ENCODE results near the gene KRI1.
"Not testable (repeated sequence)": the region's sequence is repeated elsewhere in the genome, so short reads cannot be mapped to it uniquely, and the experiment has no call there.

Gene KRI1

GRCh38 chr19:10533646-10534386 is 32.0 kb downstream of the KRI1 start:
- Histone ChIP-seq H2AFZ (ENCODE audit: low read length) (no peak overlapping the region), H3K9ac (ENCODE audit: low read length) (no peak overlapping the region)
- TF ChIP-seq, protein P1, sequence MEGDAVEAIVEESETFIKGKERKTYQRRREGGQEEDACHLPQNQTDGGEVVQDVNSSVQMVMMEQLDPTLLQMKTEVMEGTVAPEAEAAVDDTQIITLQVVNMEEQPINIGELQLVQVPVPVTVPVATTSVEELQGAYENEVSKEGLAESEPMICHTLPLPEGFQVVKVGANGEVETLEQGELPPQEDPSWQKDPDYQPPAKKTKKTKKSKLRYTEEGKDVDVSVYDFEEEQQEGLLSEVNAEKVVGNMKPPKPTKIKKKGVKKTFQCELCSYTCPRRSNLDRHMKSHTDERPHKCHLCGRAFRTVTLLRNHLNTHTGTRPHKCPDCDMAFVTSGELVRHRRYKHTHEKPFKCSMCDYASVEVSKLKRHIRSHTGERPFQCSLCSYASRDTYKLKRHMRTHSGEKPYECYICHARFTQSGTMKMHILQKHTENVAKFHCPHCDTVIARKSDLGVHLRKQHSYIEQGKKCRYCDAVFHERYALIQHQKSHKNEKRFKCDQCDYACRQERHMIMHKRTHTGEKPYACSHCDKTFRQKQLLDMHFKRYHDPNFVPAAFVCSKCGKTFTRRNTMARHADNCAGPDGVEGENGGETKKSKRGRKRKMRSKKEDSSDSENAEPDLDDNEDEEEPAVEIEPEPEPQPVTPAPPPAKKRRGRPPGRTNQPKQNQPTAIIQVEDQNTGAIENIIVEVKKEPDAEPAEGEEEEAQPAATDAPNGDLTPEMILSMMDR (IDR thresholded peaks at IDR 0.05; ENCODE audit: low read length) = no peak
- TF ChIP-seq EZH2 (IDR thresholded peaks at IDR 0.05; ENCODE audit: borderline replicate concordance, low read length) = no peak

DNA sequence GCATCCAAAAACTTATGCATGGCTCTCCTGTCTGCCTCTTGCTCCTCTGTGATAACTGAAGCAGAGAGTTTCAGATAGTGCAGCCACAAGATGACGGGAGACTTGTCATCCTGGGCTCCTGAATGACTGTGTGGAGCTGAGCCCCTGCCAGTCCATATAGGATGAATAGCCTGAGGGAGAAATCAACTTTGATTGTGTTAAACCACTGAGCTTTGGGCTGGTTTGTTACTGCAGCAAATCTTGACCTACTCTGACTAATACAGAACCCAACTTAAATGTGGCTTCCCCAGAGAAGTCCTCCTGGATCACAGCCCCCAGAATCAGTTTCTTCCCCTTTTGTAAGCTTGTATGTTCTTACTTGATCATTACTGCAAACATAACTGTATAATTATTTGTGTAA is 33.4 kb downstream of the KRI1 start:
- Histone ChIP-seq H3K9me2 (ENCODE audit: low read depth, low read length) (no peaks in the 10 kb centered on the region), H3K79me2 (ENCODE audit: insufficient read depth, low read length) (no peaks in the 10 kb centered on the region), H3K27ac (ENCODE audit: low read depth, low read length, poor library complexity, severe bottlenecking) (no peak overlapping the region), H3K4me3 (ENCODE audit: low read depth, low read length, poor library complexity, severe bottlenecking) (no peak overlapping the region), H2AFZ (ENCODE audit: low read length) (no peak overlapping the region), H3K36me3 (ENCODE audit: insufficient read depth, low read length) (no peaks in the 10 kb centered on the region), H3K27me3 (ENCODE audit: insufficient read depth, low read length) (no peaks in the 10 kb centered on the region), H3K4me1 (ENCODE audit: insufficient read depth, low read length, severe bottlenecking) (no peaks in the 10 kb centered on the region), H3K9me3 (ENCODE audit: low read length) (no peaks in the 10 kb centered on the region), H3K9ac (ENCODE audit: low read length) (no peak overlapping the region), H3F3A (ENCODE audit: insufficient read depth, low read length) (no peaks in the 10 kb centered on the region), H3K4me2 (ENCODE audit: low read length) (no peak overlapping the region), H4K20me1 (ENCODE audit: insufficient read depth, low read length) (no peaks in the 10 kb centered on the region)
- TF ChIP-seq, protein P1 (IDR thresholded peaks at IDR 0.05; ENCODE audit: low read length) = no peak
- TF ChIP-seq EZH2 (IDR thresholded peaks at IDR 0.05; ENCODE audit: borderline replicate concordance, low read length) = no peak

More at GRCh38 chr19:10533646-10534386, 32.0 kb downstream of the KRI1 start:
- Histone ChIP-seq H3K27ac (ENCODE audit: low read depth, low read length, poor library complexity, severe bottlenecking) (no peak overlapping the region), H3F3A (ENCODE audit: insufficient read depth, low read length) (no peaks in the 10 kb centered on the region), H3K9me2 (ENCODE audit: low read depth, low read length) (no peaks in the 10 kb centered on the region), H4K20me1 (ENCODE audit: insufficient read depth, low read length) (no peaks in the 10 kb centered on the region), H3K4me3 (ENCODE audit: low read depth, low read length, poor library complexity, severe bottlenecking) (no peak overlapping the region), H3K79me2 (ENCODE audit: insufficient read depth, low read length) (no peaks in the 10 kb centered on the region), H3K36me3 (ENCODE audit: insufficient read depth, low read length) (no peaks in the 10 kb centered on the region), H3K27me3 (ENCODE audit: insufficient read depth, low read length) (no peaks in the 10 kb centered on the region), H3K4me1 (ENCODE audit: insufficient read depth, low read length, severe bottlenecking) (no peaks in the 10 kb centered on the region), H3K4me2 (ENCODE audit: low read length) (no peak overlapping the region), H3K9me3 (ENCODE audit: low read length) (no peaks in the 10 kb centered on the region)

DNA sequence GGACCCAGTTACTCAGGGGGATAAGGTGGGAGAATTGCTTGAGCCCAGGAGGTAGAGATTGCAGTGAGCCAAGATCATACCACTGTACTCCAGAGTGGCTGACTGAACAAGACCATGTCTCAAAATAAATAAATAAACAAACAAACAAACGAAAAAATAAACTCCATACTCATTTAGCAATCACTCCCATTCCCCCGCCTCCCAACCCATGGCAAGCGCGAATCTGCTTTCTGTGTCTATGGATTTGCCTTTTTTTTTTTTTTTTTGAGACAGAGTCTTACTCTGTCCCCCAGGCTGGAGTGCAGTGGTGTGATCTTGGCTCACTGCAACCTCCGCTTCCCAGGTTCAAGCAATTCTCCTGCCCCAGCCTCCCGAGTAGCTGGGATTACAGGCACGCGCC is 38.9 kb downstream of the KRI1 start:
- not testable (repeated sequence) for H3K9ac ChIP-seq (ENCODE audit: low read length); H3F3A ChIP-seq (ENCODE audit: insufficient read depth, low read length); H3K79me2 ChIP-seq (ENCODE audit: insufficient read depth, low read length); H2AFZ ChIP-seq (ENCODE audit: low read length); H3K4me3 ChIP-seq (ENCODE audit: low read depth, low read length, poor library complexity, severe bottlenecking); H3K4me1 ChIP-seq (ENCODE audit: insufficient read depth, low read length, severe bottlenecking); H3K9me2 ChIP-seq (ENCODE audit: low read depth, low read length); H3K27me3 ChIP-seq (ENCODE audit: insufficient read depth, low read length); H3K36me3 ChIP-seq (ENCODE audit: insufficient read depth, low read length); H3K9me3 ChIP-seq (ENCODE audit: low read length); H3K27ac ChIP-seq (ENCODE audit: low read depth, low read length, poor library complexity, severe bottlenecking); H4K20me1 ChIP-seq (ENCODE audit: insufficient read depth, low read length); H3K4me2 ChIP-seq (ENCODE audit: low read length)

DNA sequence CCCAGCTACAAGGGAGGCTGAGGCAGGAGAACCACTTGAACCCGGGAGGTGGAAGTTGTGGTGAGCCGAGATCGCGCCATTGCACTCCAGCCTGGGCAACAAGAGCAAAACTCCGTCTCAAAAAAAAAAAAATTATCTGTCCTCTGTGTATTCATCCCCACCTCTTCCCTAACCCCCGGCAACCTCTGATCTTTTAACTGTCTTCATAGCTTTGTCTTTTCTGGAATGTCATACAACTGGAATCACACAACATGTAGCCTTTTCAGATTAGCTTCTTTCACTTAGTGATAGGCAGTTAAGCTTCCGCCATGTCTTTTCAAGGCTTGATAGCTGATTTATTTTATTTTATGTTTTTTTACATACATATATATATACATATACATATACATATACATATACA is 40.2 kb downstream of the KRI1 start:
- no peaks in the 10 kb centered on the region for H3K79me2 ChIP-seq (ENCODE audit: insufficient read depth, low read length)
- H3K4me1 ChIP-seq (ENCODE audit: insufficient read depth, low read length, severe bottlenecking) = no peaks in the 10 kb centered on the region
- no peak for TF ChIP-seq EZH2 (IDR thresholded peaks at IDR 0.05; ENCODE audit: borderline replicate concordance, low read length)
- TF ChIP-seq, protein P1 (IDR thresholded peaks at IDR 0.05; ENCODE audit: low read length) = no peak
- H3K36me3 ChIP-seq (ENCODE audit: insufficient read depth, low read length) = no peaks in the 10 kb centered on the region
- H3F3A ChIP-seq (ENCODE audit: insufficient read depth, low read length) = no peaks in the 10 kb centered on the region
- H3K27ac ChIP-seq (ENCODE audit: low read depth, low read length, poor library complexity, severe bottlenecking) = no peak overlapping the region
- no peak overlapping the region for H3K4me2 ChIP-seq (ENCODE audit: low read length)
- H3K9me2 ChIP-seq (ENCODE audit: low read depth, low read length) = no peaks in the 10 kb centered on the region
- H4K20me1 ChIP-seq (ENCODE audit: insufficient read depth, low read length) = no peaks in the 10 kb centered on the region
- H2AFZ ChIP-seq (ENCODE audit: low read length) = no peak overlapping the region
- H3K9me3 ChIP-seq (ENCODE audit: low read length) = no peaks in the 10 kb centered on the region
- H3K9ac ChIP-seq (ENCODE audit: low read length) = no peak overlapping the region
- peaks cover 8% of the 10 kb centered on the region; the same call in 1 of the 2 replicates for H3K27me3 ChIP-seq (ENCODE audit: insufficient read depth, low read length)
- H3K4me3 ChIP-seq (ENCODE audit: low read depth, low read length, poor library complexity, severe bottlenecking) = no peak overlapping the region
